ENCODE results near the gene XRCC1. TPM values are rescaled to one million over a fixed set of nuclear protein-coding genes. Genes with fewer than 3 reads are reported as not detected.

The XRCC1 gene
- total RNA-seq, 1 experiment from 2014 or later: 37.4 TPM

GRCh38 chr19:43562226-43562697, 13.1 kb downstream of the XRCC1 start (continued):
- no peak for TF ChIP-seq CEBPB (IDR thresholded peaks at IDR 0.05; ENCODE audit: low read depth)
- TF ChIP-seq CBX3 (IDR thresholded peaks at IDR 0.05; ENCODE audit: low read depth): no peak
- TF ChIP-seq, protein P1, sequence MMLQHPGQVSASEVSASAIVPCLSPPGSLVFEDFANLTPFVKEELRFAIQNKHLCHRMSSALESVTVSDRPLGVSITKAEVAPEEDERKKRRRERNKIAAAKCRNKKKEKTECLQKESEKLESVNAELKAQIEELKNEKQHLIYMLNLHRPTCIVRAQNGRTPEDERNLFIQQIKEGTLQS (IDR thresholded peaks at IDR 0.05): no peak
- no peak for TF ChIP-seq SIN3A (IDR thresholded peaks at IDR 0.05; ENCODE audit: low read depth)
- no peak for TF ChIP-seq ELF1 (IDR thresholded peaks at IDR 0.05; ENCODE audit: borderline replicate concordance, low read depth)
- TF ChIP-seq TCF7L2 (IDR thresholded peaks at IDR 0.05; ENCODE audit: borderline replicate concordance, extremely low read depth, insufficient read depth, insufficient read length): no peak

GRCh38 chr19:43561139-43561970, 14.0 kb downstream of the XRCC1 start:
- ChIA-PET RAD21 (ENCODE audit: low non-redundant PET in 1 of 2, low total read pairs in 2 of 2, uncharacterized antibody in 2 of 2, unreplicated experiment in 2 of 2) (no interaction called here), CTCF (no interaction called here), POLR2A (no interaction called here)
- Histone ChIP-seq H3K9me3 (ENCODE audit: control insufficient read depth in 1 of 2, insufficient read depth in 1 of 2, low read depth in 1 of 2, low read length in 2 of 2) (no peaks in the 10 kb centered on the region), H3K27ac (ENCODE audit: low read depth, low read length) (no peak overlapping the region), H3K79me2 (ENCODE audit: insufficient read depth, low read length) (no peaks in the 10 kb centered on the region), H3K4me1 (ENCODE audit: control insufficient read depth in 1 of 2, insufficient read depth in 2 of 2, low read length in 2 of 2) (peaks cover 0 to 24% of the 10 kb centered on the region in 2 experiments; a peak in 2 of 4 replicates), H3K36me3 (ENCODE audit: control insufficient read depth in 1 of 2, insufficient read depth in 2 of 2, low read length in 2 of 2) (no peaks in the 10 kb centered on the region; a peak in 2 of 4 replicates), H3K27me3 (ENCODE audit: insufficient read depth, low read length) (no peaks in the 10 kb centered on the region), H2AFZ (ENCODE audit: low read depth, low read length, poor library complexity, severe bottlenecking) (no peak overlapping the region), H3K9ac (ENCODE audit: low read length) (no peak overlapping the region), H3K4me2 (ENCODE audit: low read length) (no peak overlapping the region), H4K20me1 (ENCODE audit: insufficient read depth) (no peaks in the 10 kb centered on the region), H3K4me3 (replicated peaks in 1 of 2; ENCODE audit: low read depth in 1 of 2, low read length in 2 of 2) (no peak overlapping the region), H3K9me2 (ENCODE audit: insufficient read depth) (no peaks in the 10 kb centered on the region)
- no peak for TF ChIP-seq JUND (IDR thresholded peaks at IDR 0.05)
- TF ChIP-seq FOSL1 (IDR thresholded peaks at IDR 0.05; ENCODE audit: low read depth): no peak
- TF ChIP-seq, protein P1 (IDR thresholded peaks at IDR 0.05): no peak
- TF ChIP-seq SP1 (IDR thresholded peaks at IDR 0.05; ENCODE audit: low read depth): no peak
- no peak for TF ChIP-seq ZBTB33 (IDR thresholded peaks at IDR 0.05; ENCODE audit: extremely low read depth, insufficient replicate concordance, low read length)
- no peak for TF ChIP-seq CBX3 (IDR thresholded peaks at IDR 0.05; ENCODE audit: low read depth)
- TF ChIP-seq EGR1 (IDR thresholded peaks at IDR 0.05; ENCODE audit: low read depth): no peak
- BruUV-seq (replicated peaks): no TSS peak
- intact Hi-C loops (cut with micrococcal nuclease): no loop called here
- no peak; the same call in 1 of the 2 replicates for ATAC-seq
- no peak for DNase-seq (ENCODE audit: low read depth, low spot score)

All from HCT116 (cell line).